Glutamatergic neuron (in vitro differentiated cells): ENCODE results near the gene AGK. TPM values are rescaled to one million over a fixed set of nuclear protein-coding genes. Genes with fewer than 3 reads are reported as not detected.

Experiments
- DNase-seq: peaks from one replicate; pipeline ENCODE4 v3.0.0; 2022
- H3K27ac Mint-ChIP-seq: one replicate; pipeline ENCODE4 v1.8.0; 2020; ENCODE audit warnings: mild to moderate bottlenecking, mixed read lengths, inconsistent platforms; ENCODE audit not compliant: unreplicated experiment
- H3K27me3 Mint-ChIP-seq: one replicate; pipeline ENCODE4 v1.8.0; 2020; ENCODE audit warnings: mild to moderate bottlenecking, moderate library complexity, mixed read lengths, inconsistent platforms; ENCODE audit not compliant: unreplicated experiment
- H3K36me3 Mint-ChIP-seq: one replicate; pipeline ENCODE4 v1.8.0; 2020; ENCODE audit warnings: mild to moderate bottlenecking, mixed read lengths, inconsistent platforms; ENCODE audit not compliant: unreplicated experiment
- H3K4me1 Mint-ChIP-seq: one replicate; pipeline ENCODE4 v1.8.0; 2020; ENCODE audit warnings: mild to moderate bottlenecking, low read depth, mixed read lengths, inconsistent platforms; ENCODE audit not compliant: unreplicated experiment
- H3K4me3 Mint-ChIP-seq: one replicate; pipeline ENCODE4 v1.8.0; 2020; ENCODE audit warnings: mild to moderate bottlenecking, mixed read lengths, inconsistent platforms; ENCODE audit not compliant: unreplicated experiment
- H3K9me3 Mint-ChIP-seq: one replicate; pipeline ENCODE4 v1.8.0; 2020; ENCODE audit warnings: mild to moderate bottlenecking, moderate library complexity, mixed read lengths, inconsistent platforms; ENCODE audit not compliant: unreplicated experiment
- CTCF ChIP-seq: fragments of 200-600 bp; sonication (generic); IDR thresholded peaks from one replicate; pipeline ENCODE4 v1.5.0; 2021; ENCODE audit not compliant: partially characterized antibody, unreplicated experiment
- total RNA-seq: library from RNA; stranded (reverse); fragmentation: NEBNext Ultra II Directional; extraction: Animal tissue kit (Norgen Biotek cat#: 25700); gene quantifications from one replicate; pipeline ENCODE4 v1.2.1, GENCODE V29; 2021; ENCODE audit not compliant: unreplicated experiment

The AGK gene
- total RNA-seq, 1 donor from 2014 or later, result 26.1 TPM

GRCh38 chr7:141590666-141591065, 39.5 kb downstream of the AGK start:
- Mint-ChIP-seq H3K9me3 (no peaks in the 10 kb centered on the region), H3K4me1 (no peaks in the 10 kb centered on the region), H3K27ac (no peak overlapping the region), H3K36me3 (no peaks in the 10 kb centered on the region), H3K4me3 (no peak overlapping the region), H3K27me3 (peaks cover 2% of the 10 kb centered on the region)
- no peak for TF ChIP-seq CTCF
- no peak for DNase-seq

GRCh38 chr7:141593134-141593533, 41.9 kb downstream of the AGK start:
- H3K27me3 Mint-ChIP-seq, result peaks cover 2% of the 10 kb centered on the region
- no peak overlapping the region for H3K4me3 Mint-ChIP-seq
- no peak overlapping the region for H3K27ac Mint-ChIP-seq
- H3K36me3 Mint-ChIP-seq, result no peaks in the 10 kb centered on the region
- no peaks in the 10 kb centered on the region for H3K4me1 Mint-ChIP-seq
- no peak for DNase-seq
- no peak for TF ChIP-seq CTCF
- no peaks in the 10 kb centered on the region for H3K9me3 Mint-ChIP-seq

- no peak overlapping the region for H3K4me3 Mint-ChIP-seq
- no peaks in the 10 kb centered on the region for H3K9me3 Mint-ChIP-seq
- no peak for DNase-seq
- H3K4me1 Mint-ChIP-seq, result no peaks in the 10 kb centered on the region
- peaks cover 2% of the 10 kb centered on the region for H3K27me3 Mint-ChIP-seq
- no peak overlapping the region for H3K27ac Mint-ChIP-seq
- H3K36me3 Mint-ChIP-seq, result no peaks in the 10 kb centered on the region
- no peak for TF ChIP-seq CTCF
These were observed 46.8 kb downstream of the AGK start for GRCh38 chr7:141597966-141598365.

- H3K9me3 Mint-ChIP-seq, result no peaks in the 10 kb centered on the region
- no peak for TF ChIP-seq CTCF
These were observed 47.2 kb downstream of the AGK start for GRCh38 chr7:141598408-141598807.

GRCh38 chr7:141600168-141601006, 49.2 kb downstream of the AGK start:
- no peak for DNase-seq
- Mint-ChIP-seq H3K27ac (no peak overlapping the region), H3K27me3 (no peaks in the 10 kb centered on the region), H3K4me3 (no peak overlapping the region), H3K4me1 (no peaks in the 10 kb centered on the region), H3K36me3 (no peaks in the 10 kb centered on the region), H3K9me3 (no peaks in the 10 kb centered on the region)
- no peak for TF ChIP-seq CTCF

More at GRCh38 chr7:141598408-141598807, 47.2 kb downstream of the AGK start:
- no peak for DNase-seq
- H3K27ac Mint-ChIP-seq, result no peak overlapping the region
- peaks cover 2% of the 10 kb centered on the region for H3K27me3 Mint-ChIP-seq
- no peak overlapping the region for H3K4me3 Mint-ChIP-seq
- H3K4me1 Mint-ChIP-seq, result no peaks in the 10 kb centered on the region
- H3K36me3 Mint-ChIP-seq, result no peaks in the 10 kb centered on the region
